CMK (cell line): ENCODE data around the gene BRSK2.
"Not testable (repeated sequence)": the region's sequence is repeated elsewhere in the genome, so short reads cannot be mapped to it uniquely, and the experiment has no call there.

Experiments
- DNase-seq: peaks from one replicate; pipeline ENCODE4 v3.0.0-alpha.2; 2010; ENCODE audit warnings: low read depth

Gene BRSK2

DNA sequence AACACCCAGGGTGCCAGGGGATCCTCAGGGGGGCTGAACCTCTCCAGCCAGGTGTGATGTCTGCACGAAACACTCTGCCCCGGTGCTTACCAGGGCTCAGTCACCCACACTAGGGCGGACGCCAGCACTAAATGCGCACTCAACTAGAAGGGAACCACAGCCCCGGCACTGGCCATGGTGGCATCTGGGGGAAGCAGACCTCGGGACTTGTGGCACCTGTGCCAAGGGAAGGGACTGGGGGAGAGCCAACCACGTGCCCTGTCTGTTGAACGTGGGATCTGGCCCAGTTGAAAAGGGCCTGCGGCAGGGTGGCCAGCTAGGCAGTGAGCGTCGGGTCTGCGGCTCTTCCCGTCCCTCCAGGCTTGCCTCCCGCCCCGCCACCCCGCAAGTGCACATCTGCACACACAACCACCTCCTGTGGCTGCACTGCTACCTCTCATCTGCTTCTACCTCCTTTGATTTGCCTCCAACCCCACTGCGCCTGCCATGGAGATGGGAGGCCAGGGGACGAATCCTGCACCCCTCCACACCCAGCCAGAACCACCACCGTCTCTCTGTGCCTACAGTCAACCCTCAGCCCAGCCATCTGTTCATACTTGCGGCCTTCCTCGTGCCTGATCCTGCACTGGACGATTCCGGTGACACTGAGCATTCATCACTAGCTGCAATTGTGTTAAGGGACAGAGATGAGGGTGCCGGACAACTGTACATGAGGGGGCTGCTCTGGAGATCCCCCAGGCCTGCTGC, 111.9 kb downstream of the BRSK2 start:
- no peak for DNase-seq

DNA sequence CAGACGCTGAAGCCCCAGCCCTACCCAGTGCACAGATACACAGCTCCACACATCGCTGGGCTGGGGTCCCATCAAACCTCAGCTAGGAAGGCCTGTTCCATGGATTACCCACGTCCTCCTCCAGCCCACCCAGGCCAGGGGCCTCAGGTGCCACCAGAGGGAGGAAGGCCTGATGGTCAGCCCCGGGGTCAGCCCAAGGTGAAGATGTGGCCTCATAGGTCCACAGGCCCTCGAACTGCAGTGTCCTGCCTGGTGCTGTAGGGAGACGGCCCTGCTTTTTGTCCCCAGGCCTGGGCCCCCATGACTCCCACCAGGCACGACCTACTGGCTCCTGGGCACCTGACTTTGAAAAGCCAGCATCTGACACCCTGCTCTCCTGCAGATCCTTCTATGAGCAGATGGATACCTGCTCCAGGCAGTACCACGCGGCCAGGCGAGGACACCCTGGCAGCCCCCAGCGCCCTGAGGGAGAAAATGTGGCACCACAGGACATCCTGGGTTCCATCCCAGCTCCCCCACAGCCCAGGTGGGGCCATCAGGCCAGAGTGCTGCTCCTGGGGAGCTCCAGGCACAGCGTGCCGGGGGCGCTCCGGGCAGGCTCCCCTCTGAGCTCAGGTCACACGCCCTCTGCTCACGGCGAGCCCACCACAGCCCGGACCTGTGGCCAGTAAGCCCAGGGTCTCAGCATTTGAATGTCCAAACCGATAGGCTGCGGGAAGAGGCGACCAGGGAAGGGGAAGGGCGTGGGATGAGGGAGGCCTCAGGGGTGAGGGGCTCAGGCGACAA, 112.6 kb downstream of the BRSK2 start:
- no peak for DNase-seq

DNA sequence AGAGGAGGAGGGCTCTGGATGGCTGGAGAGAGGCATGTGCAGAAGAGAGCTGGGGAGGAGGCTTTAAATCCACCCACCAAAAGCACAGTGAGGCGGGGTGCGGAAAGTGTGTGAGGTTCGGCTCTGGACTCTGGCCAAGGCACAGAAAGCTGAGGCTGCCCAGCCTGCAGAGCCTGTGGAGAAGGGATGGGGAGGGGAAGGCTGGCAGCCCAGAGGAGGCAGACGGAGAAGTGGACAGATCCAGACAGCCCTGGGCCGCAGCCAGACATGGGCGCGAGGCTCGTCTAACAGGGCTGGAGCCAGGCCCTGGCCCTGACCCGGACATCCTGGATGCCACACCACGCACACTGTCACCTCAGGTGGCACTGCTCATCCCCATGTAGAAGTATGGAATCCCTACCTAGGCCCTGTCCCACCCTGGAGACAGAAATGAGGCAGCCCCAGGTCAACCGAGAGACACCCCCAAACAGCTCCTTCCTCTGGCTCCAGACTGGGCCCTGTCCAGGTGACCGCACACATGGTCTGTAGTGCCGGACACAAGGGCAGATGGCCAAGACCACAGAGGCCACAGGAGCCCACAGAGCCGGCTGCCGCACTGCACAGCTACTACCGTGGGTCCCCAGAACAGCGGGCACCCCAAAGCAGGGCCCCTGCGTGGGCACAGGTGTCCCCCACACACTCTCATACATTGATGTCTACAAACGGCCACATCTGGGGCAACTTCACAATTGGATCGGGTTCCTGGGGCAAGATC, 113.4 kb downstream of the BRSK2 start:
- no peak for DNase-seq

DNA sequence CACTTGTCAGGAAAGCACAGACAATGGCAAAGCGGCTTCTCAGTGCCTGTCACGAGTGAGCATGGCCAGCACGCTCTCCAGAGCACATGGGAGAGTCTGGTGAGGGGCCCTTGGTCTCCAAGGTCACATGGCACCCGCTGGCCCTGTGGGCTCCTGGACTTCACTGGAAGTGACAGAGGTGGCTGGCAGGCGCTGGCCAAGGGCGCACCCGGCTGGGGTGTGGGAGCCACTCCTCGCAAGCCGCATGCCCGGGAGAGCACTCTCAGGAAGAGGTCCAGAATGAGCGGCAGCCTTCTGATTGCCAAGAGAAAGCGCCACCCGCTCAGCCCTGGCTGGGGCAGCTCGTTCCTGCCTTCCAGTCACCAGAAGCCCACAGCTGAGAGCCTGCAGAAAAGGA, 114.0 kb downstream of the BRSK2 start:
- DNase-seq: no peak

DNA sequence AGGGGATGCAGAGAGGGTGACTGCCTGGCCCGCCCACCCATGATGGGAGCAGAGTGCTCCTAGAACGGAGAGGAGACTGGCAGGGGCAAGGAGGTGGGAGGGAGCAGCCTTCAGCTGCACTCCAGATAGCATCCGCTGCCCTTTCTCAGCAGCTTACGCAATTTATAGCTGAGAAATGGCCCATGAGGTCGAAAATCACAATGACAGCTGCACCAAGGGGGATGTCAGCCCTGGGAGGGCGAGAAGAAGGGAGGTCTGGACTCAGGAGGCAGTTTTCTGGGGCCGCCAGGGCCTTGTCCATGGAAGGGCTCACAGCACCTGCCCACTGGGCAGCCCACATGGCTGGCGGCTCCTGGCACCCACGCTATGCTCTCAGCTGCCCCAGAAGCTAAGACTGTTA, 114.4 kb downstream of the BRSK2 start:
- DNase-seq: no peak

DNA sequence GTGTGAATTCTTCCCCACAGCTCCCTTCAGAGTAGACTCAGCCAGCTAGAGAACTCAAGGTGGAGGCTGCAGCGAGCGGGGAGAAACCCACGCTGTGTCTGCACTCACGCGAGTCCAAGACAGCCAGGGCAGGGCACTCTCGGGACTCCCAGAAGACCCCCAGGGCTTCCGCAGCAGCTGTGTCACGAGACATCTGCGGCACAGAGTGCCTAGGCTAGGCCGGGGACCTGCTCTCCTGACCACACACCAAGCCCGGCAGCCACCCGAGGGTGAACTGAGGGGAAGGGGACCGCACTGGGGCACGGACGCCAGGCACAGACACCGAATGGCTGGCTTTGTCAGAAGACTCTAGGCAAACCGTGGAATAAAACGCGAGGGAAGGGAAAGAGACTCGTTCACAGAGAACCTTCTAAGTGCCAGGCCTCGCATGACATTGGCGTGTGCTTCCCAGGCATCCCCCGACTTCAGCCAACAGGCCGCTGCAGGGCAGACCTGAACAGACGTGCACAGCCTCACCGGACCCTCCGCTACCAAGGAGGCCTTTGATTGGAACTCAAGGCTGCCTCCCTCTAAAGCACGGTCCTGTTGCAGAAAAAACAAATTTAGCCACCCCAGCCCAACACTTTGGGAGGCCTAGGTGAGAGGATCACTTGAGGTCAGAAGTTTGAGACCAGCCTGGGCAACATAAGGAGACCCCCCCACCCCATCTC, 115.0 kb downstream of the BRSK2 start:
- no peak for DNase-seq

DNA sequence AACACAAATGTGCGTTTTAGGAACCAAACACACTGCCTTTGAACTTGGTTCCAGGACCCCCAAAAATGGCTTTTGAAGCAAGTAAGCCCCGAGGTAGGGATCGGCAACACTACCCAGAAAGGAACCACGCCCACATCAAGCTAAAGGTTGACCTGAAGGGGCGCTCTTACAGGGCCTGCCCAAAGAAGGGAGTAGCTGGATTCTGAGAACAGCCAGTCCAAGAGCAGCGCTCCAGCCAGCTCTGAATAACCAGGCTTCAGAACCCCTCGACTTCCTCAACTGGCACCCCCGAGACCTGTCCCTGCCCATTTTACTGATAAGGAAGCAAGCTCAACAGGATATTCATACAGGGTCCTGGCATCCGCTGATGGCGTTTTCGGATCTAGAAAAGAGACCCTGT, 115.7 kb downstream of the BRSK2 start:
- DNase-seq: no peak

DNA sequence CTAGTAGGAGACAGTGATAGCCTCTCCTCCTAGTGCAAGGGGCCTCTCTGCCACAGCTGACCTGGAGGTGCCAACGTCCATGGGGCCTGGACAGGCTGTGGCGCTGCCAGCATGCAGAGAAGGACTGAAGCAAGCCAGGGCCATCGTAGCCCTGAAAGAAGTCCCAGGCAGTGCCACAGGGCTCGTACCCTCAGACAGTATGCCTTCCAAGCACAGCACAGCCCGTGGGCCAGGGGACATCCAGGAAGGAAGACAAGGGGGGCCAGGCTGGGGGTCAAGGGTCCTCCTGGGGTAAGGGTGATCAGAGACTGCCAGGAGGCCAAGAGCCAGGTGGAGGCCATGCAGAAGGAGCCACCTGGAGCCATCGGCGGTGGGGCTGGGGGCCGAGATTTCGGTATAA, 117.2 kb downstream of the BRSK2 start:
- no peak for DNase-seq

DNA sequence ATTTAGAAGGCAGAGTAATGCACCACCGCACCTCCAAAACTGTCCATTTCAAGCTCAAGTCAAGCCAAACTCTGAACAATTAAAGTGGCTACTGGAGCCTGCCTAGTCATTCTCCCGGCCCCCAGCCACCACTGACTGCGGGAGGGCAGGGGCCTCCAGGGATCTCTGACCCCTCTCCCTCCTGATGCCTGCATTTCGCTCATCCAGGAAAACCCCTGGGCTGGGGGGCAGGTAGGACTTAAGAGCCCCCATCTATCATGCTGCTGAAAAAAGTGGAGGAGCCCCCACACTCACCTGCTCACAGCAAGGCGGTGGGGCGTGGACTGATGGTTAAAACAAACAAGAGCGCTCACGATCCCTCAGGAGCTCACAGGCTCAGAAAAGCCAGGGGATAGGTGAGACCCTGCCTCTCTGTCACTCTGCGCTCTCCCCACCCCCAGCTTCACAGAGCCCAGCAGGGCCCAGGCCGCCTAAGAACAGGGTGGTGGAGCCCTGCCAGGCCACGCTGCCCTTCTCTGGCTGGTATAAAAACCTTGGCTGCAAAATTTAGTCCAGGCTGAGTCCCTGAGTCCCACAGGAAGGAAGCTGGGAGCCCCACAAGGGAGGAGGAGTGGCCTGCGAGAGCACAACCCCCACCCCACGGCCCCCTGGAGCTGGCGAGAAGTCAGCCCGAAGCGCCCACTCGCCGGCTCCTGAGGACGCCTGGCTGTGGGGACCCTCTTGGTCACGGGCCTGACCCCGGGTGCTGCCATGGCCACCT, 117.8 kb downstream of the BRSK2 start:
- DNase-seq: no peak

DNA sequence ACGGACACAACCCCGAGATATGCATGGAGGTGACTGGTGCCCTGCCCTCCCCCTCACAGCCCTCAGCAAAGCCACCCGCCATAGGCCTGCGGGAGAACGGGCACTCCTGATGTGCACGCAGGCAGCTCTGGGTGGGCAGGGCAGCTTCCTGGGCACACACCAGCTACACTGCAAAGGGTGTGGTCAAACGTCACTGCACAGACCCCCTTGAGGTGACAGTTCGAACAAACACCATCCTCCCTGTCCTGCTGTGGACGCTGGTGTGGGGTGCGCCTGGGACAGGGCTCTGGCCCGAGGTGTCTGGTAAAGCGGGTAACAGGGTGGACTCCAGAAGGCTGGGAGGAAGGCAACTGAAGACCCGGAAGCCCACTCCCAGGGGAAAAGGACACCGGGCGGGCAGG, 118.8 kb downstream of the BRSK2 start:
- no peak for DNase-seq

DNA sequence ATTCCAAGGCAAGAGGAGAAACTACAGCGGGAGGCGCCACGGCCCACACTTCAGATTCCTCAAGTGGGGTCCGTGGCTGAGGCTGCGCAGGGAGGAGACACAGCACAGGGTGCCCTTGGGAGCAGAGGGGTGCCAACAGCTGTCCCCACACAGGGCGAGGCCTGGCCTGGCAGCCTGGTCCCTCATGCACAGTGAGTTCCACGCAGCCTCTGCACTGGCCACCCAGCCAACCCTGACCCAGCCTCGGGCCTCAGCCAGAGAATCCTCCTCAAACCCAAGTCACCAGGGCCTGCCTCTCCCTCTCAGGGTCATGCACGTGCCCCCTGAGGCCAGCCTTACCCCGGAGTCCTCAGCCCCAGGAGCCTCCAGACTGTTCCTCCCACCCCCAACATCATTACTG, 119.3 kb downstream of the BRSK2 start:
- no peak for DNase-seq

DNA sequence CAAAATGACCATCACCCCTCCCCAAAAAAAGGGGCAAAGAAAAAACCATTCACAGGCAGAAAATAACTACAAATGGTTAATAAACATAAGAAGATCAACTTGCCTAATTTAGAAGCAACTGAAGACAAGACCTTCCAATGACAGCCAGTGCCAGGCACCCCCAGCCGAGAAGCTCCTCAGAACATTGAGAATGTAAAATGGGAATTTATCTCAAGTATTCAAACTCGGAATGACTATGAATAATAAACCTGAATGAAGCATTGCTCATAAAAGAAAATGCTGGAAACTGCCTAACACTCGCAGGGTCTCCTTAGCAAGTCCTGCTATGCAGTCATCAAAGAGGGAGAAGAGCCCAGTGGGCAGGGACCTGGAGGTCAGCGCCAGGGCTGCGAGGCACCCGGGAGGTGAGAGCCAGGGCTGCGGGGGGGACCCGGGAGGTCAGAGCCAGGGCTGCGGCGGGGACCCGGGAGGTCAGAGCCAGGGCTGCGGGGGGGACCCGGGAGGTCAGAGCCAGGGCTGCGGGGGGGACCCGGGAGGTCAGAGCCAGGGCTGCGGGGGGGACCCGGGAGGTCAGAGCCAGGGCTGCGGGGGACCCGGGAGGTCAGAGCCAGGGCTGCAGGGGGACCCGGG, 120.0 kb downstream of the BRSK2 start:
- DNase-seq: no peak

DNA sequence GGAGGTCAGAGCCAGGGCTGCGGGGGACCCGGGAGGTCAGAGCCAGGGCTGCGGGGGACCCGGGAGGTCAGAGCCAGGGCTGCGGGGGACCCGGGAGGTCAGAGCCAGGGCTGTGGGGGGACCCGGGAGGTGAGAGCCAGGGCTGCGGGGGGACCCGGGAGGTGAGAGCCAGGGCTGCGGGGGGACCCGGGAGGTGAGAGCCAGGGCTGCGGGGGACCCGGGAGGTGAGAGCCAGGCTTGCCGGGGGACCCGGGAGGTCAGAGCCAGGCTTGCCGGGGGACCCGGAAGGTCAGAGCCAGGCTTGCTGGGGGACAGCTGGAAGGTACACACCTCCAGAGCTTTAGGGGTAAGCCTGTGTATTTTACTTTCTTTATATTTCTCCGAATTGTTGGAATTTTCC, 120.6 kb downstream of the BRSK2 start:
- DNase-seq: not testable (repeated sequence)

DNA sequence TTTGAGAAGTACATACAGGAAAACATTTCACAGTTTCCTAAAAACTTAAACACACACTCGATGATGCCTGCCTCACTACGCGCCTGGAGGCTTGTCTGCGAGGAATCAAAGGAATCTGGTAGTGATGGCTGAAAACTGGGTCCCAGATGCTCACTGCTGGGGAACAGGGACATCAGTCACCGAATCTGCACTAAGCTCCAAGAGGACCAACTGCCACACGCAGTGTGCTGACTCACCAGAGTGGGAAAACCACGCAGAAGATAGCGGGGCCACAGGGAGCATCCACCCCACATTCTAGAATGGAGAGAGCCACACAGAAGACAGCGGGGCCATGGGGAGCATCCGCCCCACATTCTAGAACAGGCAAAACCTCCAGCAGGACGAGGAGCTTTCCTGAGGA, 121.2 kb downstream of the BRSK2 start:
- no peak for DNase-seq

DNA sequence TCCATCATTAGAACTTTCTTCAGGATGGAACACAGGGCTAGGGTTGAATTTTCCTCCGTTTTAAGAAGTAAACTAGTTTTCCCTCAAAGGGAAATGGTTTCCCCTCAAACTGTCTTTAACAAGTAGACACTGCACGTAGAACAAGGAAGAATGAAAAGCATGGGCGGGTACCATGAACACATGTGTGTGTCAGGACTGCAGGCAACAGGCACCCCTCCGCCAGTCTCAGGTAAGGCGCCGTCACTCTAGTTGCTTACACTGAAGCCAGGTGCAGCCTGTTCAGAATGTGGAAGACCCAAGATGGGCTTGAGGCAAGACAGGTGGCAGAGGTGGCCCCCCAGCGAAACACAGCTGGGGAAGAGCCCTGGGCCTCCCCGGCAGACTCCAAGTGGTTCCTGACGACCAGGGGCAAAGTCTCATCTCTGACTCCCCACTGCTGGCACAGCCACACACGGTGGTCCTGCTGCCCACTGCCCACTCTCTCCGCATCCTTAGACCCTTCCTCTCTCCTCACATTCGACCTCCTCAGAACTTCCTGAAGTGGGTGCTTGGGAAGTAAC, 122.3 kb downstream of the BRSK2 start:
- DNase-seq: no peak
